HepG2 (cell line): Measurements from ENCODE around the gene PRDM10. TPM values are rescaled to one million over a fixed set of nuclear protein-coding genes. Genes with fewer than 3 reads are reported as not detected.

Source experiments
- AHDC1 ChIP-seq: sonication (generic); formaldehyde crosslinking; IDR thresholded peaks from 2 replicates; pipeline ENCODE4 v1.5.1; 2020; ENCODE audit warnings: mild to moderate bottlenecking, missing genetic modification reagents, borderline replicate concordance
- MTF2 ChIP-seq: sonication (generic); formaldehyde crosslinking; IDR thresholded peaks from 2 replicates; pipeline ENCODE4 v1.5.0; 2020; ENCODE audit warnings: missing genetic modification reagents, borderline replicate concordance
- NFYC ChIP-seq: IDR thresholded peaks from 2 replicates; pipeline ENCODE4 v1.6.1; 2016; ENCODE audit warnings: missing genetic modification reagents, missing compliant biosample characterization
- RBFOX2 ChIP-seq: fragments of 200-400 bp; formaldehyde crosslinking; IDR thresholded peaks from 2 replicates; pipeline ENCODE4 v1.6.1; 2017; ENCODE audit warnings: low read depth, mild to moderate bottlenecking, low read length
- SATB2 ChIP-seq: sonication (generic); formaldehyde crosslinking; IDR thresholded peaks from 2 replicates; pipeline ENCODE4 v1.5.0; 2020; ENCODE audit warnings: missing genetic modification reagents
- STAT6 ChIP-seq: sonication (generic); formaldehyde crosslinking; IDR thresholded peaks from 2 replicates; pipeline ENCODE4 v1.4.0; 2020; ENCODE audit warnings: missing genetic modification reagents, mild to moderate bottlenecking, borderline replicate concordance
- TOE1 ChIP-seq: sonication (generic); formaldehyde crosslinking; IDR thresholded peaks from 2 replicates; pipeline ENCODE4 v1.4.0; 2020; ENCODE audit warnings: mild to moderate bottlenecking, missing genetic modification reagents
- ZKSCAN1 ChIP-seq: fragments of 150-350 bp; IDR thresholded peaks from 2 replicates; pipeline ENCODE4 v1.6.1; 2014; ENCODE audit warnings: low read length
- ZNF335 ChIP-seq: sonication (generic); formaldehyde crosslinking; IDR thresholded peaks from 2 replicates; pipeline ENCODE4 v1.4.0; 2020; ENCODE audit warnings: missing genetic modification reagents
- ZNF550 ChIP-seq: sonication (generic); formaldehyde crosslinking; IDR thresholded peaks from 2 replicates; pipeline ENCODE4 v1.4.0; 2020; ENCODE audit warnings: mild to moderate bottlenecking, missing genetic modification reagents, borderline replicate concordance
- ZNF567 ChIP-seq: sonication (generic); formaldehyde crosslinking; IDR thresholded peaks from 2 replicates; pipeline ENCODE4 v1.8.1; 2023; ENCODE audit warnings: mild to moderate bottlenecking, missing genetic modification reagents, borderline replicate concordance
- ZNF850 ChIP-seq: sonication (generic); formaldehyde crosslinking; conservative IDR thresholded peaks from 2 replicates; pipeline ENCODE4 v1.9.0; 2021; ENCODE audit warnings: mild to moderate bottlenecking, missing genetic modification reagents
- polyA plus RNA-seq, 8 experiments: library from polyadenylated mRNA; depleted of rRNA in 3 of 8; stranded (reverse) in 7 of 8; unstranded in 1 of 8; fragments of >200 nt; fragmentation: Illumina TruSeq in 4 of 8; extraction: Trizol in 4 of 8; gene quantifications; 2 replicates each; pipeline versions ENCODE4 v1.2.1 to v1.2.3, GENCODE V29; 2011 to 2016; ENCODE audit warnings: low read depth in 4 of 8, missing spikeins in 1 of 8, mixed read lengths in 1 of 8; ENCODE audit not compliant: insufficient read depth in 1 of 8
- total RNA-seq, 5 experiments: library from RNA; depleted of rRNA; stranded (reverse); fragments of >200 nt; fragmentation: Illumina TruSeq; extraction: Trizol; gene quantifications; 2 replicates each; pipeline ENCODE4 v1.2.3, GENCODE V29; 2016; ENCODE audit warnings: low read depth in 1 of 5
- TF ChIP-seq, protein P1 (sequence below): IDR thresholded peaks from 2 replicates; pipeline ENCODE4 v1.6.1; 2016; ENCODE audit warnings: low read depth, missing genetic modification reagents, missing compliant biosample characterization
- TF ChIP-seq, protein P2 (sequence below): sonication (generic); formaldehyde crosslinking; IDR thresholded peaks from 2 replicates; pipeline ENCODE4 v1.9.0; 2022; ENCODE audit warnings: missing genetic modification reagents, mild to moderate bottlenecking, borderline replicate concordance

PRDM10 gene
- total and polyA plus RNA-seq, 2 of the 13 experiments (the other 11 are each of a cell fraction or from before 2014, with no cell fraction given), result 5.7 to 5.8 TPM

GRCh38 chr11:130042093-130042591 lies 39.5 kb upstream of the PRDM10 start (continued):
- TF ChIP-seq RBFOX2 (no peak), SATB2 (CRISPR knock-in tag) (no peak), ZNF550 (CRISPR knock-in tag) (no peak), ZKSCAN1 (no peak), ZNF567 (CRISPR knock-in tag) (no peak), AHDC1 (CRISPR knock-in tag) (0 out of 2 replicates have a peak, but pooled peaks have one; percentile 26), TOE1 (CRISPR knock-in tag) (no peak), MTF2 (CRISPR knock-in tag) (no peak), ZNF335 (0 out of 2 replicates have a peak, but pooled peaks have one; percentile 35), ZNF850 (no peak), STAT6 (CRISPR knock-in tag) (no peak), NFYC (no peak)
- TF ChIP-seq, protein P1, sequence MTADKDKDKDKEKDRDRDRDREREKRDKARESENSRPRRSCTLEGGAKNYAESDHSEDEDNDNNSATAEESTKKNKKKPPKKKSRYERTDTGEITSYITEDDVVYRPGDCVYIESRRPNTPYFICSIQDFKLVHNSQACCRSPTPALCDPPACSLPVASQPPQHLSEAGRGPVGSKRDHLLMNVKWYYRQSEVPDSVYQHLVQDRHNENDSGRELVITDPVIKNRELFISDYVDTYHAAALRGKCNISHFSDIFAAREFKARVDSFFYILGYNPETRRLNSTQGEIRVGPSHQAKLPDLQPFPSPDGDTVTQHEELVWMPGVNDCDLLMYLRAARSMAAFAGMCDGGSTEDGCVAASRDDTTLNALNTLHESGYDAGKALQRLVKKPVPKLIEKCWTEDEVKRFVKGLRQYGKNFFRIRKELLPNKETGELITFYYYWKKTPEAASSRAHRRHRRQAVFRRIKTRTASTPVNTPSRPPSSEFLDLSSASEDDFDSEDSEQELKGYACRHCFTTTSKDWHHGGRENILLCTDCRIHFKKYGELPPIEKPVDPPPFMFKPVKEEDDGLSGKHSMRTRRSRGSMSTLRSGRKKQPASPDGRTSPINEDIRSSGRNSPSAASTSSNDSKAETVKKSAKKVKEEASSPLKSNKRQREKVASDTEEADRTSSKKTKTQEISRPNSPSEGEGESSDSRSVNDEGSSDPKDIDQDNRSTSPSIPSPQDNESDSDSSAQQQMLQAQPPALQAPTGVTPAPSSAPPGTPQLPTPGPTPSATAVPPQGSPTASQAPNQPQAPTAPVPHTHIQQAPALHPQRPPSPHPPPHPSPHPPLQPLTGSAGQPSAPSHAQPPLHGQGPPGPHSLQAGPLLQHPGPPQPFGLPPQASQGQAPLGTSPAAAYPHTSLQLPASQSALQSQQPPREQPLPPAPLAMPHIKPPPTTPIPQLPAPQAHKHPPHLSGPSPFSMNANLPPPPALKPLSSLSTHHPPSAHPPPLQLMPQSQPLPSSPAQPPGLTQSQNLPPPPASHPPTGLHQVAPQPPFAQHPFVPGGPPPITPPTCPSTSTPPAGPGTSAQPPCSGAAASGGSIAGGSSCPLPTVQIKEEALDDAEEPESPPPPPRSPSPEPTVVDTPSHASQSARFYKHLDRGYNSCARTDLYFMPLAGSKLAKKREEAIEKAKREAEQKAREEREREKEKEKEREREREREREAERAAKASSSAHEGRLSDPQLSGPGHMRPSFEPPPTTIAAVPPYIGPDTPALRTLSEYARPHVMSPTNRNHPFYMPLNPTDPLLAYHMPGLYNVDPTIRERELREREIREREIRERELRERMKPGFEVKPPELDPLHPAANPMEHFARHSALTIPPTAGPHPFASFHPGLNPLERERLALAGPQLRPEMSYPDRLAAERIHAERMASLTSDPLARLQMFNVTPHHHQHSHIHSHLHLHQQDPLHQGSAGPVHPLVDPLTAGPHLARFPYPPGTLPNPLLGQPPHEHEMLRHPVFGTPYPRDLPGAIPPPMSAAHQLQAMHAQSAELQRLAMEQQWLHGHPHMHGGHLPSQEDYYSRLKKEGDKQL, result no peak
- TF ChIP-seq, protein P2, sequence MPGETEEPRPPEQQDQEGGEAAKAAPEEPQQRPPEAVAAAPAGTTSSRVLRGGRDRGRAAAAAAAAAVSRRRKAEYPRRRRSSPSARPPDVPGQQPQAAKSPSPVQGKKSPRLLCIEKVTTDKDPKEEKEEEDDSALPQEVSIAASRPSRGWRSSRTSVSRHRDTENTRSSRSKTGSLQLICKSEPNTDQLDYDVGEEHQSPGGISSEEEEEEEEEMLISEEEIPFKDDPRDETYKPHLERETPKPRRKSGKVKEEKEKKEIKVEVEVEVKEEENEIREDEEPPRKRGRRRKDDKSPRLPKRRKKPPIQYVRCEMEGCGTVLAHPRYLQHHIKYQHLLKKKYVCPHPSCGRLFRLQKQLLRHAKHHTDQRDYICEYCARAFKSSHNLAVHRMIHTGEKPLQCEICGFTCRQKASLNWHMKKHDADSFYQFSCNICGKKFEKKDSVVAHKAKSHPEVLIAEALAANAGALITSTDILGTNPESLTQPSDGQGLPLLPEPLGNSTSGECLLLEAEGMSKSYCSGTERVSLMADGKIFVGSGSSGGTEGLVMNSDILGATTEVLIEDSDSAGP (CRISPR knock-in tag), result no peak
